ENCODE results near the gene RPL22.

DNA sequence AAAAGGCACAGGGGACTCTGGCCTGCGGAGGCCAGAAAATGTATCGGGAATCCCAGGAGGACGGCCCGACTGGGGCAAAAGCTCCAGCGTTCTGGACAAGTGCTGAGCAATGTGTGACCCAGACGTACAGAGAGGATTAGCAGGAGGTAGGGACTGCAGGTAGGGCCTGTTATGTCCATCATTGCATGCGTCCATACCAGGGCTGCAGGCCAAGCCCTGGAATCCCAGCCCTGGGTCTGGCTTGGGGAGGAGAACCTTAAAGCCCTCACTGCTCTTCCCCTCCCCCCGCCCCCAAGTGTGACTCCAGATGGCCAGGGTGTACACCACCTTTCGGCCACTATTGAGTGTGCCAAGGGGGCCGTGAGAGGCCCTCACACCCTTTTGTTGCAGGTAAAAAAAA, 8.5 kb upstream of the RPL22 start:
- TF ChIP-seq POLR2AphosphoS5 (IDR thresholded peaks at IDR 0.05; ENCODE audit: low read depth, low read length): no peak
- TF ChIP-seq, protein P1, sequence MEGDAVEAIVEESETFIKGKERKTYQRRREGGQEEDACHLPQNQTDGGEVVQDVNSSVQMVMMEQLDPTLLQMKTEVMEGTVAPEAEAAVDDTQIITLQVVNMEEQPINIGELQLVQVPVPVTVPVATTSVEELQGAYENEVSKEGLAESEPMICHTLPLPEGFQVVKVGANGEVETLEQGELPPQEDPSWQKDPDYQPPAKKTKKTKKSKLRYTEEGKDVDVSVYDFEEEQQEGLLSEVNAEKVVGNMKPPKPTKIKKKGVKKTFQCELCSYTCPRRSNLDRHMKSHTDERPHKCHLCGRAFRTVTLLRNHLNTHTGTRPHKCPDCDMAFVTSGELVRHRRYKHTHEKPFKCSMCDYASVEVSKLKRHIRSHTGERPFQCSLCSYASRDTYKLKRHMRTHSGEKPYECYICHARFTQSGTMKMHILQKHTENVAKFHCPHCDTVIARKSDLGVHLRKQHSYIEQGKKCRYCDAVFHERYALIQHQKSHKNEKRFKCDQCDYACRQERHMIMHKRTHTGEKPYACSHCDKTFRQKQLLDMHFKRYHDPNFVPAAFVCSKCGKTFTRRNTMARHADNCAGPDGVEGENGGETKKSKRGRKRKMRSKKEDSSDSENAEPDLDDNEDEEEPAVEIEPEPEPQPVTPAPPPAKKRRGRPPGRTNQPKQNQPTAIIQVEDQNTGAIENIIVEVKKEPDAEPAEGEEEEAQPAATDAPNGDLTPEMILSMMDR (IDR thresholded peaks at IDR 0.05): no peak

Measured in Panc1 (cell line).